ENCODE data around the gene JMJD8. TPM values are rescaled to one million over a fixed set of nuclear protein-coding genes. Genes with fewer than 3 reads are reported as not detected.

JMJD8 gene
- total and polyA plus RNA-seq, 5 donors from 2014 or later: 22.7 to 36.2 (median 32.3) TPM

- H3K9me3 ChIP-seq (ENCODE audit: control insufficient read depth in 2 of 2, low read length in 2 of 2): peaks cover 0 to 4% of the 10 kb centered on the region in 2 experiments
- H3K4me3 ChIP-seq (ENCODE audit: low read depth, low read length): no peak overlapping the region
- Mint-ChIP-seq H3K27me3 (peaks cover 8% of the 10 kb centered on the region), H3K27ac (peak overlapping the region in 1 of 3 donors; percentile 14), H3K36me3 (no peaks in the 10 kb centered on the region), H3K4me1 (peaks cover 0 to 17% (median 4%) of the 10 kb centered on the region in 4 donors), H3K9me3 (peaks cover 0 to 3% (median 0%) of the 10 kb centered on the region in 7 donors), H3K4me3 (peak overlapping the region; percentile 11 to 77 (median 70))
- peaks cover 37% of the 10 kb centered on the region for H3K4me1 ChIP-seq (ENCODE audit: control insufficient read depth, insufficient read depth, low read length, poor library complexity, severe bottlenecking)
- no peak for ATAC-seq (ENCODE audit: low read depth in 2 of 2)
- H3K27me3 ChIP-seq (ENCODE audit: control insufficient read depth, insufficient read depth, low read length): no peaks in the 10 kb centered on the region
- H3K27ac ChIP-seq (ENCODE audit: insufficient read depth, low read length, poor library complexity, severe bottlenecking): no peak overlapping the region
- H3K36me3 ChIP-seq (ENCODE audit: control insufficient read depth, insufficient read depth, low read length): no peaks in the 10 kb centered on the region
- no peak for DNase-seq
These were observed 46.0 kb downstream of the JMJD8 start for GRCh38 chr16:638034-638543.

GRCh38 chr16:637081-638018 lies 46.8 kb downstream of the JMJD8 start:
- peak in 2 of 3 donors; percentile 81 to 87 for DNase-seq
- Histone ChIP-seq H3K27me3 (ENCODE audit: control insufficient read depth, insufficient read depth, low read length) (no peaks in the 10 kb centered on the region), H3K9me3 (ENCODE audit: control insufficient read depth in 2 of 2, low read length in 2 of 2) (peaks cover 0 to 4% of the 10 kb centered on the region in 2 experiments), H3K27ac (ENCODE audit: insufficient read depth, low read length, poor library complexity, severe bottlenecking) (peak overlapping the region; percentile 82), H3K36me3 (ENCODE audit: control insufficient read depth, insufficient read depth, low read length) (no peaks in the 10 kb centered on the region), H3K4me1 (ENCODE audit: control insufficient read depth, insufficient read depth, low read length, poor library complexity, severe bottlenecking) (peaks cover 30% of the 10 kb centered on the region), H3K4me3 (ENCODE audit: low read depth, low read length) (no peak overlapping the region)
- no peaks in the 10 kb centered on the region for H3K36me3 Mint-ChIP-seq
- peaks cover 8% of the 10 kb centered on the region for H3K27me3 Mint-ChIP-seq
- H3K4me3 Mint-ChIP-seq: peak overlapping the region; percentile 97 to 100 (median 98)
- H3K9me3 Mint-ChIP-seq: peaks cover 0 to 3% (median 0%) of the 10 kb centered on the region in 7 donors
- peaks cover 0 to 12% (median 4%) of the 10 kb centered on the region in 4 donors for H3K4me1 Mint-ChIP-seq
- H3K27ac Mint-ChIP-seq: peak overlapping the region in 2 of 3 donors; percentile 96 to 99
- peak; percentile 58 to 59 for ATAC-seq (ENCODE audit: low read depth in 2 of 2)

GRCh38 chr16:636206-637080 lies 47.7 kb downstream of the JMJD8 start, which contains the start of gene METTL26:
Gene METTL26, minus strand, starts transcription at chr16:636305. Its CDS starts 15 bp downstream, at chr16:636290.
- ATAC-seq (ENCODE audit: low read depth in 2 of 2): peak; percentile 88 to 89
- Histone ChIP-seq H3K9me3 (ENCODE audit: control insufficient read depth in 2 of 2, low read length in 2 of 2) (peaks cover 0 to 4% of the 10 kb centered on the region in 2 experiments), H3K4me1 (ENCODE audit: control insufficient read depth, insufficient read depth, low read length, poor library complexity, severe bottlenecking) (peaks cover 24% of the 10 kb centered on the region), H3K27me3 (ENCODE audit: control insufficient read depth, insufficient read depth, low read length) (no peaks in the 10 kb centered on the region), H3K27ac (ENCODE audit: insufficient read depth, low read length, poor library complexity, severe bottlenecking) (peak within 1 kb of the TSS; percentile 82), H3K4me3 (ENCODE audit: low read depth, low read length) (peak within 1 kb of the TSS; percentile 78), H3K36me3 (ENCODE audit: control insufficient read depth, insufficient read depth, low read length) (no peaks in the 10 kb centered on the region)
- Mint-ChIP-seq H3K9me3 (peaks cover 0 to 3% (median 0%) of the 10 kb centered on the region in 7 donors), H3K4me1 (peaks cover 0 to 12% (median 4%) of the 10 kb centered on the region in 4 donors), H3K36me3 (no peaks in the 10 kb centered on the region), H3K4me3 (peak within 1 kb of the TSS; percentile 97 to 100 (median 98)), H3K27me3 (peaks cover 8% of the 10 kb centered on the region), H3K27ac (peak within 1 kb of the TSS; percentile 96 to 99 (median 98))
- peak; percentile 90 to 96 (median 93) for DNase-seq

- no peak for ATAC-seq (ENCODE audit: low read depth in 2 of 2)
- Histone ChIP-seq H3K9me3 (ENCODE audit: control insufficient read depth in 2 of 2, low read length in 2 of 2) (peaks cover 0 to 4% of the 10 kb centered on the region in 2 experiments), H3K4me1 (ENCODE audit: control insufficient read depth, insufficient read depth, low read length, poor library complexity, severe bottlenecking) (peaks cover 21% of the 10 kb centered on the region), H3K27ac (ENCODE audit: insufficient read depth, low read length, poor library complexity, severe bottlenecking) (no peak overlapping the region), H3K27me3 (ENCODE audit: control insufficient read depth, insufficient read depth, low read length) (no peaks in the 10 kb centered on the region), H3K4me3 (ENCODE audit: low read depth, low read length) (peak overlapping the region; percentile 78), H3K36me3 (ENCODE audit: control insufficient read depth, insufficient read depth, low read length) (no peaks in the 10 kb centered on the region)
- Mint-ChIP-seq H3K4me1 (peaks cover 0 to 12% (median 4%) of the 10 kb centered on the region in 4 donors), H3K4me3 (peak overlapping the region; percentile 97 to 100 (median 98)), H3K9me3 (peaks cover 0 to 3% (median 0%) of the 10 kb centered on the region in 7 donors), H3K27ac (no peak overlapping the region), H3K36me3 (no peaks in the 10 kb centered on the region), H3K27me3 (peaks cover 8% of the 10 kb centered on the region)
- no peak for DNase-seq
These were observed 48.4 kb downstream of the JMJD8 start for GRCh38 chr16:635573-636205.

GRCh38 chr16:634996-635395 lies 49.1 kb downstream of the JMJD8 start:
- no peak for ATAC-seq (ENCODE audit: low read depth in 2 of 2)
- Mint-ChIP-seq H3K36me3 (no peaks in the 10 kb centered on the region), H3K27ac (no peak overlapping the region), H3K4me3 (peak overlapping the region; percentile 47 to 95 (median 72)), H3K27me3 (peaks cover 8% of the 10 kb centered on the region), H3K4me1 (peaks cover 0 to 12% (median 4%) of the 10 kb centered on the region in 4 donors), H3K9me3 (peaks cover 0 to 3% (median 0%) of the 10 kb centered on the region in 7 donors)
- no peak overlapping the region for H3K27ac ChIP-seq (ENCODE audit: insufficient read depth, low read length, poor library complexity, severe bottlenecking)
- no peak for DNase-seq
- no peaks in the 10 kb centered on the region for H3K27me3 ChIP-seq (ENCODE audit: control insufficient read depth, insufficient read depth, low read length)
- no peaks in the 10 kb centered on the region for H3K36me3 ChIP-seq (ENCODE audit: control insufficient read depth, insufficient read depth, low read length)
- H3K9me3 ChIP-seq (ENCODE audit: control insufficient read depth in 2 of 2, low read length in 2 of 2): peaks cover 0 to 4% of the 10 kb centered on the region in 2 experiments
- peaks cover 21% of the 10 kb centered on the region for H3K4me1 ChIP-seq (ENCODE audit: control insufficient read depth, insufficient read depth, low read length, poor library complexity, severe bottlenecking)
- H3K4me3 ChIP-seq (ENCODE audit: low read depth, low read length): no peak overlapping the region

GRCh38 chr16:634051-634670 lies 50.0 kb downstream of the JMJD8 start:
- Histone ChIP-seq H3K4me1 (ENCODE audit: control insufficient read depth, insufficient read depth, low read length, poor library complexity, severe bottlenecking) (peaks cover 21% of the 10 kb centered on the region), H3K4me3 (ENCODE audit: low read depth, low read length) (no peak overlapping the region), H3K27ac (ENCODE audit: insufficient read depth, low read length, poor library complexity, severe bottlenecking) (no peak overlapping the region), H3K9me3 (ENCODE audit: control insufficient read depth in 2 of 2, low read length in 2 of 2) (peaks cover 0 to 4% of the 10 kb centered on the region in 2 experiments), H3K36me3 (ENCODE audit: control insufficient read depth, insufficient read depth, low read length) (no peaks in the 10 kb centered on the region), H3K27me3 (ENCODE audit: control insufficient read depth, insufficient read depth, low read length) (no peaks in the 10 kb centered on the region)
- Mint-ChIP-seq H3K4me3 (peak overlapping the region; percentile 56 to 95 (median 74)), H3K27me3 (peaks cover 8% of the 10 kb centered on the region), H3K4me1 (peaks cover 0 to 12% (median 4%) of the 10 kb centered on the region in 4 donors), H3K27ac (no peak overlapping the region), H3K36me3 (no peaks in the 10 kb centered on the region), H3K9me3 (peaks cover 0 to 3% (median 0%) of the 10 kb centered on the region in 7 donors)
- no peak for DNase-seq
- ATAC-seq (ENCODE audit: low read depth in 2 of 2): no peak
